GM19351 (cell line): ENCODE data around the gene NCF4.

ENCODE experiments used
- ATAC-seq: cut with Tn5 transposase; IDR thresholded peaks from one replicate; pipeline ENCODE4 v1.9.1; 2021; ENCODE audit warnings: mild to moderate bottlenecking, moderate library complexity; ENCODE audit not compliant: unreplicated experiment

Gene NCF4

DNA sequence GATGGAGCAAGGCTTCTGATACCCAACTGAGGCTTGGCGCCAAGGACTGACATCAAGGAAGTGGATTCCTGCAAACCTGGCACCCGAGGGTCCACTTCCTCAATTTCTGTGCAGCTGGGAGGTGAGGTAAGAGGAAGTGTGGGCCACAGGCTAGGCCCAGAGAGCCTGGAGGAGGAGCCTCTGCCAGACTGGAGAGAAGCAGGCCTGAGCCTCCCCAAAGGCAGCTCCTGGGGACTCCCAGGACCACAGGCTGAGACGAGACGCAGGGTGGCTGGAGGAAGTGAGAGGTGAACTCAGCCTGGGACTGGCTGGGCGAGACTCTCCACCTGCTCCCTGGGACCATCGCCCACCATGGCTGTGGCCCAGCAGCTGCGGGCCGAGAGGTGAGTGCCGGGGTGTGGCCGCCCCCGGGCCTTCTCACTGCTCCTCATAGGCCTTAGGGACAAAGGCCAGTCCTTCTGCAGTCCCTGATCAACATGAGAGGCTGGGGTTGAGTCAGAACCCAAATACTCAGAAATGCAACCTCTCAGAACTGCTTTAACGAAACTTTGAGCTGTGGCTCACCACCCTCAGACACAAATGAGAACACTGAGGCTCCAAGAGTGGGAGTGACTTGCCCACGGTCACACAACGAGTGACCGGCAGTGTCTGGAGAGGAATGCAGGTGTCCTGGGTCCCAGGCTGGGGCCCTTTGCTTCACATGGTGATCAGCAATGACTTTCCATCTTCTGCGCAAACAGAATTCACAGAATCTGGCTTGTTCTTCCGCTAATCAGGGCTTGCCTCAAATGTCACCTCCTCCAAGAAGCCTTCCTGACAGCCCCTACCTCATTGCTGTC is at the start of gene NCF4:
Gene NCF4 (plus strand): TSS at position 186 of the 839 bp plus-strand sequence. CDS start 166 bp downstream, at position 352.
- ATAC-seq: peak; percentile 61

DNA sequence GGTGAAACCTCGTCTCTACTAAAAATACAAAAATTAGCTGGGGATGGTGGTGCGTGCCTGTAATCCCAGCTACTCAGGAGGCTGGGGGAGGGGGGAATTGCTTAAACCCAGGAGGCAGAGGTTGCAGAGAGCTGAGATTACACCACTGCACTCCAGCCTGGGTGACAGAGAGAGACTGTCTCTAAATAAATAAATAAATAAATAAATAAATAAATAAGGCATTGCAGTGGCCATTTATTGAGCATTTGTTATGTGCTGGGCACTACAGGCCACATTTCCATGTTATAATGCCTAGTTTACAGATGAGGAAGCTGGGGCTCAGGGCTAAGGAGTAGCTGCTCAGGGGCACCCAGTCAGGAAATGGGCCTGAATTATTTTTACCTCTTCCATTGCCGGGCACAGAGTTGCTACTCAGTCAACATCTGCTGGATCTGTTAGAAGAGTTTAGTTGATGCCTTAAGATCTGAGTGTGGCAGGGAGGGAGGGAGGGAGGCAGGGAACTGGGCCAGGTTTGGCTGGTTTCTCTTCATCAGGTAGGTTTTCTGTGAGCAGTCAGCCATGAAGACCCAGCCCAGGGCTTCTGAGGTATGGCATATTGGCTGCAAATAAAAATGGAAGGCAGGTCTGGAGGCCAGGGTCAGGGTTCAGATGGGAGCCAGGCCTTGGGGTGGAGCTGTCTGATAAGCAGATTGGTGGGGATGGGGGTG is 49.6 kb upstream of the NCF4 start:
- no peak for ATAC-seq

DNA sequence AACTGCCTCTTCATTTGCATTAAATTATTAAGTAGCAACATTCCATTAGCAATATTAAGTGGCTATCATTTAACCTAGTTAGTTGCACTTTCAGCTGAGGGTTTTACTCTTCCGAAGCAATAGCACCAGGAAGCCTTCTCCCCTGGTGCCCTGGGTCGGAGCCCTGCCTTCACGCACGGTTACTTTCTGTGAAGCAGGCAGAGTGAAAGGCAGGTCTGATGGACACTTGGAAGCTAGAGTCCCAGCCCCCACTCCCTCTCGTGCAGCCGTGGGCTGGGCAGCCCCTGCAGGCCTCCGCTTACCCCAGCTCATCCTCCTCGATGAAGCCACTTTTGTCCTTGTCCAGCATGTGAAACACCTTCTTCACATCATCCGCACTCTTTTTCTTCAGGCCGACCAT is 46.0 kb upstream of the NCF4 start:
- no peak for ATAC-seq

DNA sequence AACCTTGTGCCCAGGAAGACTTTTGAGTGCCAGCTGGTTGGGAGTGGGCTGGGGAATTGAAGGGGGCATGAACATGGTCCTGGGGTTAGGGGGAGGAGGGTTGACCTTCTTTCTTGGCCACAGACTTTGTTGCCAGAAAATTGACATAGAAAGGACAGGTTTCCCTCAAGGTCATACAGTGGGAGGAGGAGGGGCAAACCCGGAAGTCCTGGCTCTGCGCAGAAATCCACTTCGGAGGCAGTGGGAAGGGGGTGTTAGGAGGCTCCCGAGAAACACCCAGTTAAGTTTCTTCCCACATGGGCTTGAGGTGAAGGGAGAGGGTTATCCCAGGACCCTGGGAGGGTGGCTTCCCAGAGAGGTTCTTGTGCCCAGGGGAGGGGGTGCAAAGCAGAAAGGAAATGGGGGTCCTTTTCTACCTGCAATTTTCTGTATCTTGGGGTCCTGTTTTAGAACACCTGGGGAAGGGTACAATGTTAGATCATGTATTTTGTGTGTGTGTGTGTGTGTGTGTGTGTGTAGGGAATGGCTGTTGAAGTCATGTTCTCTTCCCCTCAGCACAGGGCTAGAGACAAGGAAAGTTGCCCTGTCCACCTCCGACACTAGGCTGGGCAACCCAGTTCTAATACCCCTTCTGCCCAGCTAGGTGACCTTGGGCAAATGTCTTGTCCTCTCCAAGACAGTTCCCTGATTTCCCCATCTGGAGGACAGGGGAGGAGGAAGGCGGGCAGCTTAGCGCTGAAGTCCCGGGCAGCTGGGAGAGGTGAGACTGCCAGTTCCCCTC is 45.1 kb upstream of the NCF4 start:
- no peak for ATAC-seq

DNA sequence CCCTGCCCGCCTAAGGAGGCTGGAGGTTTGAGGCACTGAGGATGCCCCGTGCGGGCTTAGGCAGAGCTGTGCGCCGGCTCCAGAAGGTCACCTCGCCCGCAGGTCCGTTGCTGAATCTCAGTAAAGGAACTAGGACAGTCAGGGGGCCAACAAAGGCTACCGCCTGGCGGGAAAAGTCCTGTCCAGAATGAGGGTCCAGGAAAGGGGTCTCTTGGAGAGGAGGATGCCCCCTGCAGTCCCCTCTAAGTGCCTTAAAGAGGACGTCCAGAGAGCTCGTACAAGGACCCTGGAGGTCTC is 44.5 kb upstream of the NCF4 start:
- no peak for ATAC-seq

DNA sequence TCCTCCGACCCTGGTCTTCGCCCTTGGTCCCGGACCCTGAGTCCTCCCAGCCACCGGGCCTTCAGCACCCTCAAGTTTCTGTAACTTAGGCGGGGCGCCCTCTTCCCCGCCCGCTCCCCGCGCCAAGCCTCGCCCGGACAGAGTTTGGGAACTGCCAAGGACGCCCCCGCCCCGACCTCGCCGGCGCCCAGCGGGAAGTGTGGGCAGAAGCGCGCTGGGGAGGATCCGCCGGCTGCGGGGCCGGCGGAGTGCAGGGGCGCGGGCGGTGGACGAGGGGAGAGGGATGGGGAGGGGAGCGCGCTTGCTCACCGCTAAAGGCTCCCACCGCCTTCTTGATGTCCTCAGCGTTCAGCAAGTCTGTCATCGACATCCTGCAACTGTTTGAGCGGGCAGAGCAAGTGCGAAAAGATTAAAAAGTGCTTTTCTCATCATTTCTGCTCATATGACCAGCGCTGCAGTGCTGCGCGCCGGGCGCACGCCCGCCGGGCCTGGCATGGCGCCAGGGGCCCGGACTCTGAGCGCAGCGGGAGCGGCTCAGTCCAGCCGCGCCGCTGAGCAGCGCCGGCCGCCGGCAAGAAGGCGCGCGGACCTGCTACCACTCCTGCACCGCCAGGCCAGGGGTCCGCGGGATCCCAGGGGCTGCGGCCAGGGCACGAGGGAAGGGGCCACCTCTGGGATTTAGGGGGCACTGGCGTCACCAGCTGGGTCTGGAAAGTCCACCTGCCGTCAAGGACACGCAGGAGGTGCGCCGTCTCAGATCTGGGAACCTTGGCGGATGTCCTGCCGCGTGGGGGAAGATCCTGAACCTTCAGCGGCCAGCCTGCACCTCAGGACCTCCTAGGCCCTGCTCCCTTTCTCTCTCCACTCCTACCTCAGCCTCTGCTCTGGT is 43.9 kb upstream of the NCF4 start, which contains the start of gene PVALB:
Gene PVALB (minus strand): TSS at position 400 of the 889 bp plus-strand sequence. CDS start 30 bp downstream, at position 370.
- no peak for ATAC-seq

DNA sequence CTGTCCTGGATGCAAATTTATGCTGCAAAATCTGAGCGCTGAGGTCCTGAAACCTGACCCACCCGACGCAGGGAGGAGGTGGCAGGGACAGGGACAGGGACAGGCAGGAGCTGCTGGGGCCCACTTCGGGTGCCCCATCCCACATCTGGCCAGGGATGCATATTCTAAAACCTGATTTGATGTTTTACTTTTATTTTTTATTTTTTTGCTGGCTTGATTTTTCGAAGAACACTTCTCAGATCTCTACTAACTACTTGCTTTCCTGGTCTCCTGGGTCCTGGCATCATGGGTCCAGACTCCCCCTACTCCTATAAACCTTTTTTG is 43.3 kb upstream of the NCF4 start:
- no peak for ATAC-seq

DNA sequence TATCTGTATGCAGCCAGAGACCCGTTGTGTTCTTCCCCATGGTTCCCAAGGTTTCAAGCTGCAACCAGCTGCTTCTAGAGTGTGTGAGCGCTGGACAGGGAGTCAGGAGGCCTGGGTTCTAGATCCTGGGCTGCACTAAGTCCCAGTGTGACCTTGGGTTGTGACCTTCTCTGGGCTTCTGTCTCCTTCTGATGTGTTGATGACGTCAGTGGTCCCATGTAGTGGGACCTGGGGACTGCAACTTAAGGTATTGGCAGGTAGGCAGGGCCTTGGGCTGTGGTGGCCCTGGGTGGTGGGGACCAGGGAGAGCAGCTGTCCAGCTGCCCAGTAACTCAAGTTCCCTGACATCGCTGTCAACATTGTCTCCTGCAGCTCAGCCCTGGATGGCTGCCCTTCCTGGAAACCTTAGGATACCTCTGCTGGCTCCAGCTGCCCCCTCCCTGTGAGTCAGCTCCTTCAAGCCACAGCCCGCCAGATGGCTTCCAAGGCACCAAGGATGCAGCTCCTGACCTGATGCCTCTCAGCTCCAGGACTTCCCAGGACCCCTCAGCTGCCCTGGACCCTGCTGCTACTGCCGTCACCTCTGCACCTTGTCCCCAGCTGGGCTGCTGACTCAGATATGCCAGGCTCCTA is 42.7 kb upstream of the NCF4 start:
- no peak for ATAC-seq

DNA sequence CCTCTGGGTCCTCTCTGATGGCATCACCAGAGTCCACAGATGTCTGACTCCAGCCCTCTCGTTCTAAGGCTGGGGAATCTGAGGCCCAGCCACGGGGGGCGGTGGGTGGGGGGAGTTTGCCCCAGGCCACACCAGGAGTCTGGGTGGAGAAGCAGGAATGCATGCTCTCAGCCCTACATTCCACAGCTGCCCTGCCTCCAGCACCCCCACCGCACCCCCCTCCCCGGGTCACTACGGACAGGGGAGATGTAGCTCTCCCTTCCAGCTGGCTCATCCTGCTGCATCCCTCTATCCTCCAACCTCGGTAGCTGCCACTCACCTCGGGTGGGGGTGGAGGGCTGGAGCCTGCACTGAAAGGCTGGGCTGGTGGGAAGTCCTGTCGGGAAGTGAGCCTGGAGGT is 41.7 kb upstream of the NCF4 start:
- ATAC-seq: no peak

DNA sequence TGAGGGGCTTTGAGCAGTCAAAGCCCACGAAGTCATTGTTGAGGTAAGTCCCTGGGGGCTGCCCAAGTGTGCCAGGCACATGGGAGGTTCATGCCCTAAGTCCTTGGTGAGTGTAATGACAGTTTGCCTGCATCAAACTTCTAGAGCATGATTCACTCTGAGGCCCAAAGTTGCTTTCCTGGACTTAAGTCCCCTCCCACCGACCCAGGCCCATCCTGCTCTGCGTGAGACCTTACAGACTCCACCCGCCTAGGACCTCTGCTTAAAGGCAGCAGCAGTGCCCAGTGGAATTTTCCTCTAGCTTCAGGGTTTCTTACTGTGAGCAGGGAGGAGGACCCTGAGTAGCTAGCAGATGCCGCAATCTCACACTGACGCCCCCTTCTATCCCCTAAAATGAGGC is 38.2 kb upstream of the NCF4 start:
- ATAC-seq: no peak

DNA sequence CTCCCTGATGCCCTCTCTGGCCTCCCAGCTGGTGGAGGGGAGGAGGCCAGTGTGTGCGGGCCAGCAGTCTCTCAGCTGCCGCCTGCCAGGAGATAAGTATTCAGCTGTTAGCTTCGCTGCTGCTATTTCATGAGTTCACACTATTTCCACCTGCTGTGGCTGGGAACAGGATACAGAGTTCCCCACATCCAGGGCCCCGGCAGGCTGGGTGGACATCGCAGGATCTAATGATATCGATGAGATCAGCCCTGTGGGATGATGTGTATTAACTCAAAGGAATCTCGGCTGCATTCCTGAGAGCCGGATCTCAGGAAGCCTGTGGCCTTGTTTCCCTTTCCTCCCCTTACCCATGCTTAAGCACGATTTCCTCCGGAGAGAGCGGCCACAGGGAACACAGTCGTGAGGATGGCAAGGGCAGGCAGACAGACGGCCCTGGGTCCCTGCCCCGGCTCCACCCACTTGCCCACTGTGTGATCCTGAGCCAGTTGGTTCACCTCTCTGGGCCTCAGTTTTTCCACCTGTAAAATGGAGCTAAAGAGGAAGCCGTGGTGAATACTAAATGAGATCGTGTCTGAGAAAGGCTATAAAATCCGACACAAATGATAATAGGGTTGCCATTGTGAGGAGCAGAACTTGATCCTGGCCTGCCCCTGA is 37.5 kb upstream of the NCF4 start:
- no peak for ATAC-seq

DNA sequence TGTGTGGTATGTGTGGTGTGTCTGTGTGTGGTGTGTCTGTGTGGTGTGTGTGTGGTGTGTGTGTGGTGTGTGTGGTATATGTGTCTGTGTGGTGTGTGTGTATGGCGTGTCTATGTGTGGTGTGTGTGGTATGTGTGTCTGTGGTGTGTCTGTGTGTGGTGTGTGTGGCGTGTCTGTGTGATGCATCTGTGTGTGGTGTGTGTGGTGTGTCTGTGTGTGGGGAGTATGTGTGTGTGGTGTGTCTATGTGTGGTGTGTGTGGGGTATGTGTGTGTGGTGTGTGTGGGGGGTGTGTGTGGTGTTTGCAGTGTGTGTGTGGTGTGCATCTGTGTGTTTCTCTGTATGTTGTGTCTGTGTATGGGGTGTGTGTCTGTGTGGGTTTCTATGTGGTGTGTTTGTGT is 36.2 kb upstream of the NCF4 start:
- ATAC-seq: no peak

DNA sequence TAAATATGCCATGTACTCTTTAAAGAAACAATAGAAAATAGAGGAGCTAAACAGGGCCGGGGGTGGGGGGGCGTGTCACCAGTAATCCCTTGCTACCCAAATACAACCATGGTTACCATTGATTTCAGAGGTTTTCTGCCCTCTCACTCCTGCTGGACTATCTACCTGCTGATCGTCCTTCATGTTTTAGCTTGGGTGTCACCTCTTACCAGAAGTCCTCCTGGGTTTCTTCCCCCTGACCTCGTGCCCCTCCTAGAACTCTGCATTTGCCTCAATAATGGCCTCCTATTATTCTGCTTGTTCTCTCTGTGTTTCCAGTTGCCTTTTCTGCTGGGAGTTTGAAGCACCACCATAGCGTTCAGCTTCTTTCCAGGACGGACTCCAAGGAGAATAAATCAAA is 34.5 kb upstream of the NCF4 start:
- no peak for ATAC-seq

DNA sequence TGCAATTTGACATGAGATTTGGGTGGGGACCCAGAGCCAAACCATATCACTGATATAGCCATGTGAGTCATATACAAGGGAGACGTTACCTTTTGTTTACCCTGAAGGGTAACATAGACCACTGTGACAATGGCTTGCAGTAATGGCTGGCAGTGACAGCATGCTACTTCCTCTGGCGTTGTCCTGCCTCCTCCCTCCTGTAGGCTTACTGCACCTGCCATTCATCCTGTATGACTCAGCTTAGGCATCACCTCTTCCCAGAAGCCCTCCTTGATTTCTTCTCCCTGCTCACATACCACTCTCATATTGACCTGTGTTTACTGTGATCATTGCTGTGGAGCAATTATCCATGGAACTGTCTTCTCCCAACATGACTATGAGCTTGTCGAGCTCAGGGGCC is 32.0 kb upstream of the NCF4 start:
- ATAC-seq: no peak

DNA sequence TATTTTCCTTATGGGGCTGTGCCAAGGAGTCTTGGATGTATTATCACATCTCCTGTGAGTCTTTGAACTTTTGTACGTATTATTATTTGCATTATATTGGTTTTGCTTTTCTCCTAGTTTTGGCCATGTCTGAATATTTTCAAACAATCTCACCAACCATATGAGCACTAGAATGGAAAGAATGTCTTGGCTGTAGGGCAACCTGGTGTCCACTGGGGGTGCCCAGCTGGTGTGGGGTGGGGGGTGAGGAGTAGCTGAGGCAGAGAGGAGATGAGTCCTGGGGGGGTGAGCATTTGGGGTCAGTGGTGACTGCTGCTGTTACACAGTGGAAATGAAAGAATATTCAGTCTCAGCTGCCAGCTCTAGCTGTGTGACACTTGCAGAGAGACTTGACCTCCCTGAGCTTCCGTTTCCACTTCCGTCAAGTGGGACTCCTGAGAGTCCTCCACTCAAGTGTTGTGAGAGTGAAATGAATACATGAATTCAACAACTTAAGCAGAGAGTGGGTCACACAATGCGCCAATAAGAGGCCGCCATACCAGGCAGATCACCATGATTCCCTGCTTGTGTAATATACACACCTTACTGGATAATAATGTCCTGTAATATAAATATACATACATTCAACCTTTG is 31.3 kb upstream of the NCF4 start:
- ATAC-seq: no peak

DNA sequence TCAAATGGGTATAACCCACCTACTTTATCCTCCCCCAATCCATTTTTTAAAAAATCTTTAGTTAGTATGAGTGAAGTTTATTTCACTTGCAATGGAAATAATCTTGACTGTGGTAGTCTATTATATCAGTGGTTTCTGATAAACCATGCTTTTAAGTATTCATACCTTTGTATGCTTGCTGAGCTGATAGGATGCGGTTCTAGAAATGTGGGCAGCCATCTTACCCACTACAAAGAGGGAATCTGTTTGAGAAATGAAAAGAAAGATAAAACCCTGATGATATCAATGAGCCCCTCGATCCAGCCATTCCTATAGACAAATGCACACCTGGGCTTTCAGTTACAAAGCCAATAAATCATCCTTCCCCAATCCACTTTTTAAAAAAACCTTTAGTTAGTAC is 30.2 kb upstream of the NCF4 start:
- ATAC-seq: no peak

DNA sequence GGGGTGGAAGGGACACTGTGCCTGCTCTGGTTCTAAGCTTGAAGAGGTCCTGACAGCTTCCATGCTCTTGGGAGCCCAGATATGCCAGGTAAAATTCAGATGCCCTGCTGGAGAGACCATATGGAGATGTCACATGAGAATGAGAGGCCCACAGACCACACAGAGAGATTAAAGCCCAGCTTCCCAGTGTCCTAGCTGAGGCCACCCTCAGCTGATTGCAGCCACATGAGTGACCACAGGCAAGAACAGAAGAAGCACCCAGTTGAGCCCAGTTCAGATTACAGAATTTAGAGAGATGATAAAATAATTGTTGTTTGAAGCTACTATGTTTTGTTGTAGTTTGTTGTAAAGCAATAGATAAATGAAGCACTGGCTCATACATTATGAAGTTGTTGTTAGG is 29.6 kb upstream of the NCF4 start:
- no peak for ATAC-seq

DNA sequence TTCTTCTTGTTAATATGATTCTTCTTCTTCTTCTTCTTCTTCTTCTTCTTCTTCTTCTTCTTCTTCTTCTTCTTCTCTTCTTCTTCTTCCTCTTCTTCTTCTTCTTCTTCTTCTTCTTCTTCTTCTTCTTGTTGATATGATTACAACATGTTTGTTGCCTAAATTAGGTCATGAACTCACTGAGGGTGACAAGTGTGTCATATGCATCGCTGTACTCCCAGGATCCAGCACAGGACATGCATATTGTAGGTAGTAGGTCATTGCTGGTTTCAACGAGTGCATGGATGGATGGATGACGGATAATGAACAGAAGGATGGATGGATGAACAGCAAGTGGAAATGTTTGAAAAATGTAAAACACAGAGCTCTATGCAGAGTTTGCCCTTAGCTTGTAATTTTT is 29.1 kb upstream of the NCF4 start:
- ATAC-seq: no peak

DNA sequence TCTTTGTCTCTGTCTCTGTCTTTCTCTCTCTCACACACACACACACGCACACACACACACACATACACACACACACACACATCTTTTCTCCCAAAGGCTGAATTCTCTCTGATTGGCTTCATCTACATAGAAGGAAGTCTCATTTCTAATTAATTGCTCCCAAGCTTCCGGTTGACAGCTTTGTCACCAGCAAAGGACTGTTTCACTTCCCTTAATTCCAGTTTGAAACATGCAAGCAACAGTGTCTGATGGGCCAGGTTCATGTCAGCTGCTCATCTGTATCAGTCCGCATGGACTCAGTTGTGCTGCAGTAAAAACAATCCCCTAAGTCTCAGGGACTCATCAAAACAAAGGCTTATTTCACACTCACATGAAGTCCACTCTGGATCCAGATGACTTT is 27.7 kb upstream of the NCF4 start:
- no peak for ATAC-seq
